SU-DHL-6 (cell line): ENCODE results near the gene ZC3H18.

ENCODE experiments used
- H2AFZ ChIP-seq: fragments of 200-600 bp; sonication (generic); 2 replicates; pipeline ENCODE4 v1.6.1; 2014; ENCODE audit warnings: low read depth, mild to moderate bottlenecking, moderate library complexity, mixed read lengths, antibody characterized with exemption, low read length; ENCODE audit not compliant: severe bottlenecking
- H3F3A ChIP-seq: fragments of 200-600 bp; shearing (Covaris generic); 2 replicates; pipeline ENCODE4 v1.6.0; 2016; ENCODE audit warnings: antibody characterized with exemption, mild to moderate bottlenecking; ENCODE audit not compliant: insufficient read depth
- H3K27ac ChIP-seq: fragments of 200-600 bp; sonication (generic); 2 replicates; pipeline ENCODE4 v1.5.1; 2016; ENCODE audit warnings: low read depth, mild to moderate bottlenecking, low read length, moderate library complexity, mixed read lengths
- H3K27me3 ChIP-seq: fragments of 200-600 bp; sonication (generic), shearing (Covaris generic); 2 replicates; pipeline ENCODE4 v1.6.0; 2014; ENCODE audit warnings: mild to moderate bottlenecking, low read length
- H3K36me3 ChIP-seq: fragments of 200-600 bp; sonication (generic); 2 replicates; pipeline ENCODE4 v1.6.1; 2014; ENCODE audit warnings: mild to moderate bottlenecking, low read length, mixed read lengths
- H3K4me2 ChIP-seq: fragments of 300-600, 200-600 bp; shearing (Covaris generic), sonication (generic); 2 replicates; pipeline ENCODE4 v1.6.0; 2014; ENCODE audit warnings: low read length, low read depth, mild to moderate bottlenecking; ENCODE audit not compliant: poor library complexity, severe bottlenecking
- H3K4me3 ChIP-seq: fragments of 200-600 bp; sonication (generic); 2 replicates; pipeline ENCODE4 v1.5.1; 2014; ENCODE audit warnings: antibody characterized with exemption, low read length, mild to moderate bottlenecking, mixed read lengths; ENCODE audit not compliant: insufficient read depth, poor library complexity, severe bottlenecking
- H3K79me2 ChIP-seq: fragments of 200-600 bp; sonication (generic); 2 replicates; pipeline ENCODE4 v1.6.1; 2014; ENCODE audit warnings: mild to moderate bottlenecking, low read length, moderate library complexity; ENCODE audit not compliant: insufficient read depth
- H3K9ac ChIP-seq: fragments of 200-600 bp; sonication (generic); 2 replicates; pipeline ENCODE4 v1.7.0; 2014; ENCODE audit warnings: mild to moderate bottlenecking, low read length
- H3K9me2 ChIP-seq: fragments of 200-600 bp; sonication (generic); replicated peaks from 2 replicates; pipeline ENCODE4 v1.6.1; 2014; ENCODE audit warnings: low read length; ENCODE audit not compliant: insufficient read depth
- H3K9me3 ChIP-seq: fragments of 200-600 bp; sonication (generic); 2 replicates; pipeline ENCODE4 v1.6.1; 2014; ENCODE audit warnings: low read length, mixed read lengths; ENCODE audit not compliant: insufficient read depth
- H4K20me1 ChIP-seq: fragments of 200-600 bp; sonication (generic); 2 replicates; pipeline ENCODE4 v1.6.1; 2014; ENCODE audit warnings: low read depth, mild to moderate bottlenecking, antibody characterized with exemption, low read length, moderate library complexity, mixed read lengths
- CTCF ChIP-seq: fragments of 200-600 bp; sonication (generic); IDR thresholded peaks from one replicate; pipeline ENCODE4 v1.5.1; 2017; ENCODE audit warnings: antibody characterized with exemption, mild to moderate bottlenecking, low read length, moderate library complexity; ENCODE audit not compliant: insufficient read depth, poor library complexity, severe bottlenecking
- EZH2phosphoT487 ChIP-seq: fragments of 200-600 bp; sonication (generic), shearing (Covaris generic); conservative IDR thresholded peaks from 2 replicates; pipeline ENCODE4 v1.6.1; 2018; ENCODE audit warnings: mild to moderate bottlenecking, antibody characterized with exemption, low read length, moderate library complexity, mixed read lengths

Gene ZC3H18

GRCh38 chr16:88599092-88599733 is 29.0 kb downstream of the ZC3H18 start:
- Histone ChIP-seq H3K27me3 (no peaks in the 10 kb centered on the region), H3F3A (no peaks in the 10 kb centered on the region), H3K79me2 (peaks cover 5% of the 10 kb centered on the region; the same call in 1 of the 2 replicates), H3K9me3 (no peaks in the 10 kb centered on the region), H3K27ac (no peak overlapping the region), H2AFZ (no peak overlapping the region), H4K20me1 (no peaks in the 10 kb centered on the region), H3K9me2 (no peaks in the 10 kb centered on the region), H3K4me2 (no peak overlapping the region), H3K36me3 (no peaks in the 10 kb centered on the region), H3K9ac (no peak overlapping the region), H3K4me3 (no peak overlapping the region)
- TF ChIP-seq EZH2phosphoT487 (no peak), CTCF (no peak)

- Histone ChIP-seq H3K9me2 (no peaks in the 10 kb centered on the region), H2AFZ (no peak overlapping the region), H3K9ac (no peak overlapping the region), H3K27ac (no peak overlapping the region), H3K4me2 (no peak overlapping the region), H4K20me1 (no peaks in the 10 kb centered on the region), H3K27me3 (no peaks in the 10 kb centered on the region), H3K4me3 (no peak overlapping the region), H3F3A (no peaks in the 10 kb centered on the region), H3K36me3 (no peaks in the 10 kb centered on the region), H3K9me3 (no peaks in the 10 kb centered on the region), H3K79me2 (peaks cover 5% of the 10 kb centered on the region; the same call in 1 of the 2 replicates)
- TF ChIP-seq CTCF = no peak
- no peak for TF ChIP-seq EZH2phosphoT487
Measured at GRCh38 chr16:88599825-88600538, 29.8 kb downstream of the ZC3H18 start.

- Histone ChIP-seq H3K9ac (no peak overlapping the region), H3K9me3 (no peaks in the 10 kb centered on the region), H3K27me3 (no peaks in the 10 kb centered on the region), H3K27ac (no peak overlapping the region), H3F3A (no peaks in the 10 kb centered on the region), H4K20me1 (no peaks in the 10 kb centered on the region), H3K9me2 (no peaks in the 10 kb centered on the region), H3K4me3 (no peak overlapping the region), H3K79me2 (peaks cover 5% of the 10 kb centered on the region; the same call in 1 of the 2 replicates), H2AFZ (no peak overlapping the region), H3K4me2 (no peak overlapping the region), H3K36me3 (no peaks in the 10 kb centered on the region)
- TF ChIP-seq EZH2phosphoT487 (no peak), CTCF (no peak)
Measured at GRCh38 chr16:88600539-88600896, 30.3 kb downstream of the ZC3H18 start.
